HepG2 (cell line): ENCODE results near the gene RNF114. TPM values are rescaled to one million over a fixed set of nuclear protein-coding genes. Genes with fewer than 3 reads are reported as not detected.

Source experiments
- CBFB ChIP-seq: sonication (generic); formaldehyde crosslinking; IDR thresholded peaks from 2 replicates; pipeline ENCODE4 v1.4.0; 2020; ENCODE audit warnings: missing genetic modification reagents
- CEBPB ChIP-seq: IDR thresholded peaks from 2 replicates; pipeline ENCODE4 v1.6.1; 2011; ENCODE audit warnings: low read depth, low read length, improper control_type of control experiment, borderline replicate concordance
- DPF2 ChIP-seq: sonication (generic); formaldehyde crosslinking; IDR thresholded peaks from 2 replicates; pipeline ENCODE4 v1.4.0; 2020; ENCODE audit warnings: mild to moderate bottlenecking, low read depth, missing genetic modification reagents, borderline replicate concordance
- ELF3 ChIP-seq: IDR thresholded peaks from 2 replicates; pipeline ENCODE4 v1.6.1; 2016; ENCODE audit warnings: missing genetic modification reagents, missing compliant biosample characterization
- ISX ChIP-seq: sonication (generic); formaldehyde crosslinking; conservative IDR thresholded peaks from 2 replicates; pipeline ENCODE4 v1.5.0; 2020; ENCODE audit warnings: missing genetic modification reagents
- NCOA5 ChIP-seq: sonication (generic); formaldehyde crosslinking; IDR thresholded peaks from 2 replicates; pipeline ENCODE4 v1.4.0; 2020; ENCODE audit warnings: missing genetic modification reagents
- POGZ ChIP-seq: sonication (generic); formaldehyde crosslinking; IDR thresholded peaks from 2 replicates; pipeline ENCODE4 v1.4.0; 2020; ENCODE audit warnings: mild to moderate bottlenecking, missing genetic modification reagents
- RBFOX2 ChIP-seq: fragments of 200-400 bp; formaldehyde crosslinking; IDR thresholded peaks from 2 replicates; pipeline ENCODE4 v1.6.1; 2017; ENCODE audit warnings: low read depth, mild to moderate bottlenecking, low read length
- RFXAP ChIP-seq: sonication (generic); formaldehyde crosslinking; IDR thresholded peaks from 2 replicates; pipeline ENCODE4 v1.4.0; 2020; ENCODE audit warnings: missing genetic modification reagents, borderline replicate concordance
- SMARCC2 ChIP-seq: fragments of 450-650 bp; IDR thresholded peaks from 2 replicates; pipeline ENCODE4 v1.6.1; 2017; ENCODE audit warnings: antibody characterized with exemption, mild to moderate bottlenecking
- STAG1 ChIP-seq: sonication (generic); formaldehyde crosslinking; IDR thresholded peaks from 2 replicates; pipeline ENCODE4 v1.4.0; 2020; ENCODE audit warnings: missing genetic modification reagents
- ZBTB20 ChIP-seq: sonication (generic); formaldehyde crosslinking; IDR thresholded peaks from 2 replicates; pipeline ENCODE4 v1.8.1; 2023; ENCODE audit warnings: missing genetic modification reagents, low read depth, mild to moderate bottlenecking, borderline replicate concordance
- ZBTB44 ChIP-seq: sonication (generic); formaldehyde crosslinking; IDR thresholded peaks from 2 replicates; pipeline ENCODE4 v1.4.0; 2020; ENCODE audit warnings: missing genetic modification reagents
- ZNF10 ChIP-seq: sonication (generic); formaldehyde crosslinking; IDR thresholded peaks from 2 replicates; pipeline ENCODE4 v1.4.0; 2020; ENCODE audit warnings: mild to moderate bottlenecking, low read depth, missing genetic modification reagents, borderline replicate concordance
- ZNF331 ChIP-seq: sonication (generic); formaldehyde crosslinking; IDR thresholded peaks from 2 replicates; pipeline ENCODE4 v1.4.0; 2020; ENCODE audit warnings: missing genetic modification reagents
- ZNF362 ChIP-seq: sonication (generic); formaldehyde crosslinking; IDR thresholded peaks from 2 replicates; pipeline ENCODE4 v1.4.0; 2020; ENCODE audit warnings: missing genetic modification reagents, mild to moderate bottlenecking, borderline replicate concordance
- ZNF775 ChIP-seq: sonication (generic); formaldehyde crosslinking; IDR thresholded peaks from 2 replicates; pipeline ENCODE4 v1.4.0; 2020; ENCODE audit warnings: missing genetic modification reagents, mild to moderate bottlenecking, moderate library complexity, borderline replicate concordance
- polyA plus RNA-seq, 8 experiments: library from polyadenylated mRNA; depleted of rRNA in 3 of 8; stranded (reverse) in 7 of 8; unstranded in 1 of 8; fragments of >200 nt; fragmentation: Illumina TruSeq in 4 of 8; extraction: Trizol in 4 of 8; gene quantifications; 2 replicates each; pipeline versions ENCODE4 v1.2.1 to v1.2.3, GENCODE V29; 2011 to 2016; ENCODE audit warnings: low read depth in 4 of 8, missing spikeins in 1 of 8, mixed read lengths in 1 of 8; ENCODE audit not compliant: insufficient read depth in 1 of 8
- total RNA-seq, 5 experiments: library from RNA; depleted of rRNA; stranded (reverse); fragments of >200 nt; fragmentation: Illumina TruSeq; extraction: Trizol; gene quantifications; 2 replicates each; pipeline ENCODE4 v1.2.3, GENCODE V29; 2016; ENCODE audit warnings: low read depth in 1 of 5
- TF ChIP-seq, protein P1 (sequence below): sonication (generic); formaldehyde crosslinking; IDR thresholded peaks from 2 replicates; pipeline ENCODE4 v1.4.0; 2020; ENCODE audit warnings: mild to moderate bottlenecking, missing genetic modification reagents
- TF ChIP-seq, protein P2 (sequence below): sonication (generic); formaldehyde crosslinking; IDR thresholded peaks from 2 replicates; pipeline ENCODE4 v1.4.0; 2020; ENCODE audit warnings: missing genetic modification reagents

The RNF114 gene
- total and polyA plus RNA-seq, 2 of the 13 experiments (the other 11 are each of a cell fraction or from before 2014, with no cell fraction given) = 119 to 126 TPM

- TF ChIP-seq ZNF10 (CRISPR knock-in tag) = no peak
- TF ChIP-seq ZNF331 (CRISPR knock-in tag) = peak; percentile 76; the same call in 1 of the 2 replicates
- TF ChIP-seq, protein P1, sequence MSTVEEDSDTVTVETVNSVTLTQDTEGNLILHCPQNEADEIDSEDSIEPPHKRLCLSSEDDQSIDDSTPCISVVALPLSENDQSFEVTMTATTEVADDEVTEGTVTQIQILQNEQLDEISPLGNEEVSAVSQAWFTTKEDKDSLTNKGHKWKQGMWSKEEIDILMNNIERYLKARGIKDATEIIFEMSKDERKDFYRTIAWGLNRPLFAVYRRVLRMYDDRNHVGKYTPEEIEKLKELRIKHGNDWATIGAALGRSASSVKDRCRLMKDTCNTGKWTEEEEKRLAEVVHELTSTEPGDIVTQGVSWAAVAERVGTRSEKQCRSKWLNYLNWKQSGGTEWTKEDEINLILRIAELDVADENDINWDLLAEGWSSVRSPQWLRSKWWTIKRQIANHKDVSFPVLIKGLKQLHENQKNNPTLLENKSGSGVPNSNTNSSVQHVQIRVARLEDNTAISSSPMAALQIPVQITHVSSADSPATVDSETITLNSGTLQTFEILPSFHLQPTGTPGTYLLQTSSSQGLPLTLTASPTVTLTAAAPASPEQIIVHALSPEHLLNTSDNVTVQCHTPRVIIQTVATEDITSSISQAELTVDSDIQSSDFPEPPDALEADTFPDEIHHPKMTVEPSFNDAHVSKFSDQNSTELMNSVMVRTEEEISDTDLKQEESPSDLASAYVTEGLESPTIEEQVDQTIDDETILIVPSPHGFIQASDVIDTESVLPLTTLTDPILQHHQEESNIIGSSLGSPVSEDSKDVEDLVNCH = no peak
- no peak for TF ChIP-seq RFXAP (CRISPR knock-in tag)
- TF ChIP-seq POGZ = 0 out of 2 replicates have a peak, but pooled peaks have one; percentile 25
- TF ChIP-seq CEBPB = peak; percentile 85
- TF ChIP-seq STAG1 (CRISPR knock-in tag) = peak; percentile 86
- TF ChIP-seq ZBTB20 (CRISPR knock-in tag) = peak; percentile 48; the same call in 1 of the 2 replicates
- no peak for TF ChIP-seq NCOA5
- TF ChIP-seq, protein P2, sequence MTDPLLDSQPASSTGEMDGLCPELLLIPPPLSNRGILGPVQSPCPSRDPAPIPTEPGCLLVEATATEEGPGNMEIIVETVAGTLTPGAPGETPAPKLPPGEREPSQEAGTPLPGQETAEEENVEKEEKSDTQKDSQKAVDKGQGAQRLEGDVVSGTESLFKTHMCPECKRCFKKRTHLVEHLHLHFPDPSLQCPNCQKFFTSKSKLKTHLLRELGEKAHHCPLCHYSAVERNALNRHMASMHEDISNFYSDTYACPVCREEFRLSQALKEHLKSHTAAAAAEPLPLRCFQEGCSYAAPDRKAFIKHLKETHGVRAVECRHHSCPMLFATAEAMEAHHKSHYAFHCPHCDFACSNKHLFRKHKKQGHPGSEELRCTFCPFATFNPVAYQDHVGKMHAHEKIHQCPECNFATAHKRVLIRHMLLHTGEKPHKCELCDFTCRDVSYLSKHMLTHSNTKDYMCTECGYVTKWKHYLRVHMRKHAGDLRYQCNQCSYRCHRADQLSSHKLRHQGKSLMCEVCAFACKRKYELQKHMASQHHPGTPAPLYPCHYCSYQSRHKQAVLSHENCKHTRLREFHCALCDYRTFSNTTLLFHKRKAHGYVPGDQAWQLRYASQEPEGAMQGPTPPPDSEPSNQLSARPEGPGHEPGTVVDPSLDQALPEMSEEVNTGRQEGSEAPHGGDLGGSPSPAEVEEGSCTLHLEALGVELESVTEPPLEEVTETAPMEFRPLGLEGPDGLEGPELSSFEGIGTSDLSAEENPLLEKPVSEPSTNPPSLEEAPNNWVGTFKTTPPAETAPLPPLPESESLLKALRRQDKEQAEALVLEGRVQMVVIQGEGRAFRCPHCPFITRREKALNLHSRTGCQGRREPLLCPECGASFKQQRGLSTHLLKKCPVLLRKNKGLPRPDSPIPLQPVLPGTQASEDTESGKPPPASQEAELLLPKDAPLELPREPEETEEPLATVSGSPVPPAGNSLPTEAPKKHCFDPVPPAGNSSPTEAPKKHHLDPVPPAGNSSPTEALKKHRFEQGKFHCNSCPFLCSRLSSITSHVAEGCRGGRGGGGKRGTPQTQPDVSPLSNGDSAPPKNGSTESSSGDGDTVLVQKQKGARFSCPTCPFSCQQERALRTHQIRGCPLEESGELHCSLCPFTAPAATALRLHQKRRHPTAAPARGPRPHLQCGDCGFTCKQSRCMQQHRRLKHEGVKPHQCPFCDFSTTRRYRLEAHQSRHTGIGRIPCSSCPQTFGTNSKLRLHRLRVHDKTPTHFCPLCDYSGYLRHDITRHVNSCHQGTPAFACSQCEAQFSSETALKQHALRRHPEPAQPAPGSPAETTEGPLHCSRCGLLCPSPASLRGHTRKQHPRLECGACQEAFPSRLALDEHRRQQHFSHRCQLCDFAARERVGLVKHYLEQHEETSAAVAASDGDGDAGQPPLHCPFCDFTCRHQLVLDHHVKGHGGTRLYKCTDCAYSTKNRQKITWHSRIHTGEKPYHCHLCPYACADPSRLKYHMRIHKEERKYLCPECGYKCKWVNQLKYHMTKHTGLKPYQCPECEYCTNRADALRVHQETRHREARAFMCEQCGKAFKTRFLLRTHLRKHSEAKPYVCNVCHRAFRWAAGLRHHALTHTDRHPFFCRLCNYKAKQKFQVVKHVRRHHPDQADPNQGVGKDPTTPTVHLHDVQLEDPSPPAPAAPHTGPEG (CRISPR knock-in tag) = no peak
- TF ChIP-seq SMARCC2 = no peak
- no peak for TF ChIP-seq ISX (CRISPR knock-in tag)
- no peak for TF ChIP-seq DPF2 (CRISPR knock-in tag)
- TF ChIP-seq ZBTB44 (CRISPR knock-in tag) = no peak; the same call in 1 of the 2 replicates
- TF ChIP-seq CBFB (CRISPR knock-in tag) = no peak
- no peak for TF ChIP-seq RBFOX2
- no peak; the same call in 1 of the 2 replicates for TF ChIP-seq ZNF775 (CRISPR knock-in tag)
- peak; percentile 65; the same call in 1 of the 2 replicates for TF ChIP-seq ELF3 (CRISPR knock-in tag)
- peak; percentile 40; the same call in 1 of the 2 replicates for TF ChIP-seq ZNF362 (CRISPR knock-in tag)
Measured at GRCh38 chr20:49928411-49929141, 7.6 kb upstream of the RNF114 start (continued).
